G401 (cell line): ENCODE results near the gene PTPN14. TPM values are rescaled to one million over a fixed set of nuclear protein-coding genes. Genes with fewer than 3 reads are reported as not detected.
"Not testable (repeated sequence)": the region's sequence is repeated elsewhere in the genome, so short reads cannot be mapped to it uniquely, and the experiment has no call there.

ENCODE experiments used
- DNase-seq: peaks from one replicate; pipeline ENCODE4 v3.0.0-alpha.2; 2015; ENCODE audit warnings: low spot score
- in situ Hi-C: cut with HindIII; loops from 2 replicates; pipeline ENCODE4 v1.10.0; 2016; ENCODE audit warnings: low sequenced_read_pairs, mixed read lengths
- total RNA-seq: library from RNA; depleted of rRNA; stranded (reverse); fragments of >200 nt; shearing (Covaris generic); gene quantifications from 2 replicates; pipeline ENCODE4 v1.2.3, GENCODE V29; 2014; rRNA removed

PTPN14 gene
- 8.9 and 9.7 TPM in 2 replicates for total RNA-seq

DNA sequence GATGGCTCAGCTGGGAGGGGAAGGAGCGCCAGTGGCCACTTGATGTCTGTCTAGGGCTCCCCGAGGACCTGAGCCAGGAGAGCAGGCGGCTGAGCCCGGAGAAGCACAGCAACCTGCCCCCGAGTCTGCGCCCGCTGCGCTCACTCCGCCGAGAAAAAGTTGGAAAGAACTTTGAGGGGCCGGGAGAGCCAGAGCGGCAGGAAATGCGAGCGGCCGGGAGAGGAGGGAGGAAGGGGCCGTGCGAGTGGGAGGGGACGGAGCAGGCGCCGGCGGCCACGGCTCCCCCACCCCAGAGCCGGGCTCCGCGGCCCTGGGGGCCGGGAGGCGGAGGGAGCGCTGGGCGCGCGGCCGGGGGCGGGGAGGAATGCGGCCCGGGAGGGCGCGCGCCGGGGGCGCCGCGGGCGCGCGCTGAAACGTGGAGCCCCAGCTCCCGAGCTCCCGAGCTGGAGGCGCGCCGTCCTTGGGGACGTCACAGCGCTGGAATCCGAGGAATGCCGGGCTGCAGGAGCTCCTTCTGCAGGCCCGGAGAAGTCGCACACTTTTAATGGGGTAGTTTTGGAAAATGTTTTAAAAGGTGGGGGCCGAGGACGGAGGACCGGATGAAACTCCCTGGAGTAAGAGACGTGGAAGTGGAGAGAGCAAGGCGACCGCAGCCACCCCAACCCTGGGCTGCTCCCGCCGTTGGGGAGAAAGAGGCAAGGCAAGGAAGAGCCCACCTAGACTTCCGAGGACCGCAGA is at the start of gene PTPN14:
Gene PTPN14, minus strand, starts transcription at position 167 of the 738 bp plus-strand sequence. CDS start 86,799 bp downstream, outside the sequence.
- in situ Hi-C loops: no loop called here
- peak; percentile 49 for DNase-seq

DNA sequence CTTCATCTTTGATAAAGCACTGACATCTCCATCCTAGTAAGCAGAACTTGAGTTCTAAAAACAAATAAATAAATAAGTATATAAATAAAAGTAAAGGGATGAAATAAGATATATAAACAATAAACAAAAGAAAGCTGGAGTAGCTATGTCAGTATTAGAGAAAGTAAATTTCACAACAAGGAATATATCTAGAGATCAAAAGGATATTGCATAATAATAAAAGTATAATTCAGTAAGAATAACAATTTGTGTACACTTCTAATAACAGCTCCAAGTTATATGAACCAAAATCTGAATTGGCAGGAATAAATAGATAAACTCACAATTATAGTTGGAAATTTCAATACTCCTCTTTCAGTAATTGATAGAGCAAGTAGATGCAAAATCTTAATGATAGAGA is 41.8 kb upstream of the PTPN14 start:
- in situ Hi-C loops: loop anchor here (25.0 kb wide), 1 partner anchor 256 kb away; no protein-coding TSS in a partner anchor
- DNase-seq: no peak

DNA sequence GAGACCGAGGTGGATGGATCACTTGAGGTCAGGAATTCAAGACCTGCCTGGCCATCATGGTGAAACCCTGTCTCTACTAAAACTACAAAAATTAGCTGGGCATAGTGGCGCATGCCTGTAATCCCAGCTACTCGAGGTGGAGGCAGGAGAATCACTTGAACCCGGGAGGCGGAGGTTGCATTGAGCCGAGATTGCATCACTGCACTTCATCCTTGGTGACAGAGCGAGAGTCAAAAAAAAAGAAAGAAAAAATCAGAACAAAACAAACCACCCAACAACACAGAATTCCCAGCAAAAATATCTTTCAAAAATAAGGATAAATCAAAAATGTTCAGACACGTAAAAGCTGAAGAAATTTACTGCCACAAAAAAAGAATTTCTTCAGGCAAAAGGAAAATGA is 40.5 kb upstream of the PTPN14 start:
- in situ Hi-C loops: loop anchor here (25.0 kb wide), 1 partner anchor 255 kb away; no protein-coding TSS in a partner anchor
- DNase-seq: not testable (repeated sequence)

DNA sequence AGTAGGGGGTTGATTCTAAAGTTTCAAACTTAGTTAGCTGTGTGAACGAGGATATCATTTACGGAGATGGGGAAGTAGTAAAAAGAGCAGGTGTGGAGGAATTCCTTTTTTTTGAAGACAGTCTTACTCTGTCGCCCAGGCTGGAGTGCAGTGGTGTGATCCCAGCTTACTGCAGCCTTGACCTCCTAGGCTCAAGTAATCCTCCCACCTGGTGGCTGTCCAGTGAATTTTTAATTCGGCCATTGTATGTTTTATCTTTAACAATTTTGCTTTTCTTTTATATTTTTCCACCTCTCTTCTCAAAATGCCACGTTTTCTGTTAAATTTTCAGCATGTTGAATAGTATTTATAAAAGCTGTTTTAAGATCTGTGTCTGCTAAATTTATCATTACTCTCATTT is 39.3 kb upstream of the PTPN14 start:
- in situ Hi-C loops: loop anchor here (25.0 kb wide), 1 partner anchor 253 kb away; no protein-coding TSS in a partner anchor
- DNase-seq: no peak

DNA sequence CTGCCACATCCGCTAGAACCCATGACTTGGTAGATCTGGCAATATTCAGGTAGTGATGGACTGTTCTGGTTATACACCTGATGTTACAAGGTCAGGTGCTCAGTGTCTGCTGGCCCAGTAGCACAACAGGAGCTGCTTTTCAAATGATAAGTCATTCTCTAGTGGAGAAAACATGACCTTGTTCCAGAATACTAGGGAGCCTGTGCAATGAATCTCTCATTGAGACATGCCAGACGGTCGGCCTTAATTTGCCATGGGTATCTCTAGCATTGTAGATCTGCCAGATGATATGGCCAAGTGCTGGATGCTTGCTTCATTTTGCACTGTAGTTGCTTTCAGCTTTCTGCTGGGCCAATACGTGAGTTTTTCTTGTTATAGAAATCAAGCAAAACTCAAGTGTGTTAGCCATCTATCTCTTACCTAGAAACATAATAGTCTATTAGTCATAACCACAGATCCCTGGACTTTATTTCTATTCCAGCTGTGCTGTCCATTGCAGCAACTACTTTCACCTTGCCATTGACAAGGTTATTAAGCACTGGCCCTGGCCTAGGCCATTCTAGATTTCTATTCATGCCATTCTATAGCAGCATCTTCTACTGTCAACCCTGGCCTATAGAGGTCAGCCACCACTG is 37.7 kb upstream of the PTPN14 start:
- no peak for DNase-seq
- in situ Hi-C loops: loop anchor here (25.0 kb wide), 1 partner anchor 252 kb away; no protein-coding TSS in a partner anchor

DNA sequence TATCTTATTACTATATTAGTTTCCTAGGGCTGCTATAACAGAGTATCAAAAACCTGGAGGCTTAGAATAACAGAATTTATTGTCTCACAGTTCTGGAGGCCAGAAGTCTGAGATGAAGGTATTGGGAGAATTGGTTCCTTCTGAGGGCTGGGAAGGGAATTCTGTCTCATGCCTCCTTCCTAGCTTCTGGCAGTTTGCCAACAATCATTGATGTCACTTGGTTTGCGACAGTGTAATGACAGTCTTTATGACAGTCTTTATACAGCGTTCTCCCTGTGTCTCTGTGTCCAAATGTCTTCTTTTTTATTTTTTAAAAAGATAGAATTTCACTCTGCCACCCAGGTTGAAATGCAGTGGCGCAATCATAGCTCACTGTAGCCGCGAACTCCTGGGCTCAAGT is 35.8 kb upstream of the PTPN14 start:
- in situ Hi-C loops: loop anchor here (25.0 kb wide), 1 partner anchor 250 kb away; no protein-coding TSS in a partner anchor
- DNase-seq: no peak

DNA sequence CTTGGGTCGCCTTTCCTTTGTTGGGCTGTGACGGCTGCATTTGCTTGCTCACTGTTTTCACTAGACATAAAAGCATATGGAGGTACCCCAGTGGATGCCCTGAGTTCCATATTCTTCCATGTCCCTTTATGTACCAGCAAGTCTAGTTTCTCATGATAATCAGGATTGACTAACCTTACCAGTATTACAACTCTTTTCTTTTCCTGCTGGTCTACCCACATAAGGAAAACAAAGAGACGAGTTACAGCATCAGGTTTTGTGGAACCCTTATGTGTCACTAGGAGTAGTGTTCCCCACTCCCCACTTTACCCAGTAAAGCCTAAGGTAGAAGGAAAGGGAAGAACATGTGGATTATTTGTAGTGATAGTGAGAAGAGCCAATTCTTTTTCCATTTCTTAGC is 35.2 kb upstream of the PTPN14 start:
- in situ Hi-C loops: loop anchor here (25.0 kb wide), 1 partner anchor 249 kb away; no protein-coding TSS in a partner anchor

DNA sequence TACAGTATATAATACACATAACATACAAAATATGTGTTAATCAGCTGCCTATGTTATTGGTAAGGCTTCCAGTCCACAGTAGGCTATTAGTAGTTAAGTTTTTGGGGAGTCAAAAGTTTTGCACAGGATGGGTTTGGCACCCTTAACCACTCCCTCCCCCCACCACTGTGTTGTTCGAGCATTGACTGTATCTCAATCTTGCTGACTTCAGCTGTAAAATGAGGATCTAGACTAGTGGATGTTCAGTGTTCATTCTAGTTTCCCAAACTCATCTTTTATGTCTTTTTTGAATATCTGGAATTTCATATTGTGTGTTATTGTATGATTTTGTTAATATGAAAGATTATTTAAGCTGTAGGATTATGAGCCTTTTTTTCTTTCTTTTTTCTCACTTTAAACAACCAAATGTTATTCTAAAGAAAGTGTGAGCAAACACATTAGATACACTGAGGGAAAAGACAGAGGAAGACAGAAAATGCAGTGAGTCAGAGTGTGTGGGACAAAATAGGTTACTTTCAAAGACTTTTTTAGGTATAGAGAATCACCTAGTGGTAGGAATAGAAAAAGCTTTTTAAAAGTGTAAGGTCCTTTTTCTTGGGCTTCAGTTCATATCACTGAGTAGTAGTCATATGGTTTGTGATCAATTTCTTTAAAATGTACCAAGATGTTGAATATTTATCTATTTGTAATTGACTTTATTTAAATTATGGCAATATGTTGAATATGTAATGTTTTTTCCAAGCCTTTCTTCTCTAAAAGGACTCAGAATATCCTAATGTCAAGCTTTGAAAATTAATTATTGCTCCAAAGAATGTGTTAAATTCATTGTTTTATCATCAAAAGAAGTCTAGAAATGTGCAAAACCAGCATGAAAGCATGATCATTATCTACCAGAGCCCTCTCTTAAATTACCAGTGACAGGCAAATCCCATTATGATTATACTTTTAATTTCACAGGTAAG is 33.7 kb upstream of the PTPN14 start:
- peak; percentile 29 for DNase-seq
- in situ Hi-C loops: loop anchor here (5.0 to 25.0 kb wide), 2 partner anchors 148 to 248 kb away; no protein-coding TSS in a partner anchor

More for the DNA sequence above, 35.2 kb upstream of the PTPN14 start:
- DNase-seq: no peak

DNA sequence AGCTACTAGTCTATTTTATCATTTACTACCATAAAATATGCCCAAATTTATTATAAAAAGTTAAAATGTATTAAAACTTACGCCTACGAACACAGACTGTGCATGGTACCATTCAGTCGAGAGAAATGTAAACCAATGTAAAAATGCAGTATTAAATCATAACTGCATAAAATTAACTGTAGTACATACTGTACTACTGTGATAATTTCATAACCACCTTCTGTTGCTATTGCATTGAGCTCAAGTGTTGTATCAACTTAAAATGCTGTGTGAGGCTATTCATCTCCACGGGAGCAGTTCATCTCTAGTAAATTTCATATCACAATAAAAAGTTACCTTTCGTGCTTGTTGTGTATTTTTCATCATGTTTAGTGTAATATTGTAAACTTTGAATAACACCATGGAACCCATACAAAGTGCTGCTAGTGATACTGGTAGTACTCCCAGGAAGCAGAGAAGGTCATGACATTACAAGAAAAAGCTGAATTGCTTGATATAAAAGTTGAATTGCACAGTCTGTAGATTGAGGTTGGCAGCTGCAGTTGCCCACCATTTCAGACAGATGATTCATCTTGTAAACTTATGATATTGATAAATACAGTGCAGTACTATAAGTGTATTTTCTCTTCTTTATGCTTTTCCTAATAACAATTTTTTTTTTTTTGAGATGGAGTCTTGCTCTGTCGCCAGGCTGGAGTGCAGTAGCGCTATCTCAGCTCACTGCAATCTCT is 32.6 kb upstream of the PTPN14 start:
- no peak for DNase-seq
- in situ Hi-C loops: loop anchor here (5.0 to 25.0 kb wide), 2 partner anchors 147 to 247 kb away; no protein-coding TSS in a partner anchor

DNA sequence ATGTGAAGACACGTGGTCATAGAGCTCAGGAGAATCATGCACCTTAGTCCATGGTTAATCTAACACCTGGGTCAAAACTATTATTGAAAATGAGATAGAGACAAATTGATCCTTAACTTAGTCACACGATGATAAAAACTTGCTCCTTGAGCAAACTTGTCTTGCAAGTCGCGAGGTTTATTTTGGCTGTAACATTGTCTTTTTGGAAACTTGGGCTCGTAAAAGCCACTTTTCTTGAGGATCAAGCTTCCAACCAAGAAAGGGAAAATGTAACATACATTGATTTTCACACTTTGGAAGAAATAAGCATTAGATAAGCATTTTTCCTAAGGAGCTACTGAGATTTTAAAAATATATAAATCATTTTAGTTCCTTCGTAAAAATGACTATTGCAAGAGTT is 31.7 kb upstream of the PTPN14 start:
- DNase-seq: no peak
- in situ Hi-C loops: loop anchor here (5.0 to 25.0 kb wide), 2 partner anchors 146 to 246 kb away; no protein-coding TSS in a partner anchor

DNA sequence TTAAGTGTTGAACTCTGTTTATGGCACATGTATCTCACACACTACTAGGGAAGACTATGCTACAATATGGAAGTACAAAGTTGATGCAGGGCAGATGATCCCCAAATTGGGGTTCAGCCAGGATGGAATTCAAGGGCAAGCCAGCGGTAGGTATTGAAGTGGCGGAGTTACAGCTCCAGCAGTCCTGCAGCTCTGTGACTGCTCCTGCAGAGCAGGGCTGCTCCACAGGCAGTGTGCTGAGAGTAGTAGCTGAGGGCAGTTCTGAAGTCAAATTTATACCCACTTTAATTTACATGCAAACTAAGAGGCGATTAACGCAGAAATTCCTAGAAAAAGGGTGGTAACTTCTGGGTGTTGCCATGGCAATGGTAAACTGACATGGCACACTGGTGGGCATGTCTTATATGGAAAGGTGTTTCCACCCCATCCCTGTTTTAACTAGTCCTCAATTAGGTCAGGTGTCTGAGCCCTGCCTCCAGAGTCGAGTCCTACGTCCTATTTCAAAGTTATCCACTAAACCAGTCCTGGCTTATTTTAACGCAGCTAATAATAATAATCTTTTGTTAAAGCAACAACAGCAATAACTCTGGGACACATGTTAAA is 31.0 kb upstream of the PTPN14 start:
- in situ Hi-C loops: loop anchor here (5.0 to 25.0 kb wide), 2 partner anchors 145 to 245 kb away; no protein-coding TSS in a partner anchor
- DNase-seq: no peak

DNA sequence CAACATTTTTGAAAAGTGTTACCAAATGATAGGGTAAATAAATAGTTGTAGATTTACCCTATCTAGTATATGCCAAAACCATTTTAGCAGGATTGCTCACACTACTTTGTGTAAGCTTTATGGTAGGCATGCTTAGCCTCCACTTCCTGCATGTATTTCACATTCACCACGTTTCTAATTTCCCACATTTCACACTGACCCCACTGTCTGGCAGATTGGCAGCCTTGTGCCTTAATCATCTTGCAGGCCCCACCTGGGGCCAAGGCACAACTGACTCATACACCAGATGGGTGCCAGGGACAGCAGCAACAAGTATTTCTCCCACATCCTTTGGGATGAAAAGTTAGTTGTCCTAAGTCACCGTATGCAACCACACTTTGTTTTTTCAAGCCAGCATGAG is 30.4 kb upstream of the PTPN14 start:
- in situ Hi-C loops: loop anchor here (5.0 to 25.0 kb wide), 2 partner anchors 144 to 244 kb away; no protein-coding TSS in a partner anchor
- no peak for DNase-seq

DNA sequence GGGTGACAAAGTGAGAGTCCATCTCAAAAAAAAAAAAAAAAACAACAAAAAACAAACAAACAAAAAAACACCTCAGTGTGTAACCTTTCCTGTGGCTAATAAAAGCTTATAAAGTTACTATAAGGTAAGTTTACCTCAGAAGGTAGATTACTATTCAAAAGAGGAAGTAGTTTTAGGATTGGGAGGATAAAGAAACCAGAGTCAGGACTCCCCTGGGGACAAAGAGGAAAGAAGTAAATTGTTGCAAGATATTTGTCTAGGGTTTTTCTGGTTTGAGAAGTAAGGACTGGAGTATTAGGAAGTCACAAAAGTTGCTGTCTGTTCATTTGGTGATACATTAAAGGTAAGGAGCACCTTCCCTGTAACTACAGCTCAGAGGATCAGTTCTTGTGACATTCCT is 27.8 kb upstream of the PTPN14 start:
- in situ Hi-C loops: loop anchor here (25.0 kb wide), 1 partner anchor 242 kb away; no protein-coding TSS in a partner anchor
- DNase-seq: no peak

DNA sequence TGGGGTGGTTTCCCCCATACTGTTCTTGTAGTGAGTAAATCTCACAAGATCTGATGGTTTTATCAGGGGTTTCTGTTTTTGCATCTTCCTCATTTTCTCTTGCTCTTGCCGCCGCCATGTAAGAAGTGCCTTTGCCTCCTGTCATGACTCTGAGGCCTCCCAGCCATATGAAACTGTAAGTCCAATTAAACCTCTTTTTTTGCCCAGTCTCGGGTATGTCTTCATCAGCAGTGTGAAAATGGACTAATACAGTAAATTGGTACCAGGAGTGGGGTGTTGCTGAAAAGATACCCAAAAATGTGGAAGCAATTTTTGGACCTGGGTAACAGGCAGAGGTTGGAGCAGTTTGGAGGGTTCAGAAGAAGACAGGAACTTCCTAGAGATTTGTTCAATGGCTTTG is 24.7 kb upstream of the PTPN14 start:
- DNase-seq: not testable (repeated sequence)
- in situ Hi-C loops: loop anchor here (25.0 kb wide), 1 partner anchor 239 kb away; no protein-coding TSS in a partner anchor

DNA sequence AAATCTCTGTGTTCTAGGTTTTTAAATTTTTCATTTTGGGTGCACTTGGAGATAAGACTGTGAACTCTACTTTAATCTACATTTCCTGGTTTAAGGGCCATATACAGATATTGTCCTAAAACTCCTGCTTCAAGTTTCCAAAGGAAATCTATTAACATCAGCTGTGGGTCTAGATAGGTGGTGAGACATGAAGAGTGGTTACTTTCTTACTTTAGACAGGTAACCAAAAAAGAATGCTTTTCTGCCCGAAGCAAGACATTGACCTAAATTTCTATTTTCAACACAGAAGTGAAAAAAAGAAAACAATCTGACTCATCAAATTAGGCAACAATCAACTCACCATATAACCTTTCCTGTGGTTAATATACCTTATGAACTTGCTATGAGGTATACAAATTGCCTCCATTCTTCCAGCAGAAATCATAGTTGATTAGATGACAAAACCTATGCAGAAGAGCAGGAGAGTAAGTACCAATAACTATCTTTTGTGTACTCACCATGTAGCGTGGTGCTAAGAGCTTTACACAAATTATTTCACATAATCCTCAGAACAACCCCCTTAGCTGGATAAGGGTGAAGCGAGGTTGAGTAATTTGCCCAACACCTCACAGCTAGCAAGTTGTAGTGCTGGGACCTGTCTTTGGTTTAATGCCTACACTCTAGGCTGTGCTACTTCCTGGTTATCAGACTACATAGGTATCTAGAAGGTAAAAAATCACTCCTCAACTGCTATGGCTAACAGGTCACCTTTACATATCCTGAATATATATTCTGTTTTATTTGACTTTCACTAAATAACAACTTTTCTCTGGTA is 23.4 kb upstream of the PTPN14 start:
- no peak for DNase-seq
- in situ Hi-C loops: loop anchor here (25.0 kb wide), 1 partner anchor 238 kb away; no protein-coding TSS in a partner anchor

DNA sequence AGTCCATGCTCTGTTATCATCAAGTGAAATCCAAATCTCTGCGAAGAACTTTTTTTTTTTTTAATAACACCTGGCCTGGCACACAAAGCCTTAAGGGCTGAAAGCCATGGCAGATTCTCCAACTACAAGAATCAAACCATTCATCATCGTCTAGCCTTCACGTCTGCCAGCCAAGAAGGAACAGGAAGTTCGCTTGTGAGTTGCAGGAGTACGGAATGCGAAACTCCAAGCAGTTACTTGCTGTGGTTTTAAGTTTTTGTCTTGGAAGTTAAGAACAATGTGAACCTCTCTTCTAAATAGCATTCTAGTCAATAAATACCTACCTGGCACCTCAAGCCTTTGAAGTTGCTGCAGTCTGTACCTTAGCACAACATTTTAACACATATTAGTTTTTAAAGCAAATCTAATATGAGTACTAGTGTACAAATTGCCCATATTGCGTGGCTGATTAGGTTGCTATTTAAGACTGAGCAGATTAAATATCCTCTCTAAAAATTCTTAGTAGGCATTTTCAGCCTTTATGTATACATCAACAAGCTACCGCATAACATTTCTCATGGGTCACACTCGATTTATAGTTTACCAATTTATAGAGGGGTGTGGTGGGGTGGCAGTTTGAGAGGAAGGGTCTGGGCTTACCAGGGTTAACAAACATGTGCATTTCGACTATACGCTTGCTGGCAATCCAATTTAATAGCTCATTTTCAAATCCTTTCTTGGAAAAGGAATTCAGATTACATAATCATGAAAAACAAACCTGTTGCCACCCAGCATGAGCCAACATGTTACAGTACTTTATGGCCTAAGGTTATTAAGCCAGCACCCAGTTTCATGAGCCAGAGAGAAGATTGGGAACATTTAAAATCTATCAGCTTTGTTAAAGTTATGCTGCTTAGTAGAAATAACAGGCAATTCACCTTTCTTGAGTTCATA is 22.2 kb upstream of the PTPN14 start:
- no peak for DNase-seq
- in situ Hi-C loops: no loop called here
